Peyer's patch (tissue), 4 donors: ENCODE results near the gene PRPF6. TPM values are rescaled to one million over a fixed set of nuclear protein-coding genes. Genes with fewer than 3 reads are reported as not detected.

Experiments used
- DNase-seq, 3 donors: peaks; one replicate each; pipeline ENCODE4 v3.0.0-alpha.2; 2017 to 2019
- H3K27ac ChIP-seq, 4 donors: fragments of 200-600 bp; sonication (generic); one replicate each; pipeline ENCODE4 v1.5.1; 2016 to 2019
- H3K27me3 ChIP-seq, 2 donors: fragments of 200-600 bp; sonication (generic); one replicate each; pipeline ENCODE4 v1.5.1; 2019
- H3K36me3 ChIP-seq, 3 donors: fragments of 200-600 bp; sonication (generic); one replicate each; pipeline ENCODE4 v1.5.1; 2016 to 2019
- H3K4me1 ChIP-seq, 4 donors: fragments of 200-600 bp; sonication (generic); one replicate each; pipeline ENCODE4 v1.5.1; 2016 to 2019
- H3K4me3 ChIP-seq, 4 donors: fragments of 200-600 bp; sonication (generic); 1 replicate in 3 of 4; 2 replicates in 1 of 4; pipeline ENCODE4 v1.5.1; 2016 to 2019; ENCODE audit warnings: mild to moderate bottlenecking in 1 of 4
- H3K9me3 ChIP-seq, 4 donors: fragments of 200-600 bp; sonication (generic); one replicate each; pipeline ENCODE4 v1.5.1; 2016 to 2019; ENCODE audit warnings: mild to moderate bottlenecking in 1 of 4
- POLR2A ChIP-seq, 2 donors: fragments of 450-650 bp; IDR thresholded peaks; one replicate each; pipeline ENCODE4 v1.5.1; 2017; ENCODE audit warnings: antibody characterized with exemption in 2 of 2, mild to moderate bottlenecking in 2 of 2, moderate library complexity in 2 of 2
- total RNA-seq, 4 donors: library from RNA; depleted of rRNA; stranded (reverse); fragments of >200 nt; gene quantifications; one replicate each; pipeline ENCODE4 v1.1.0, GENCODE V29; 2016
- TF ChIP-seq, protein P1 (sequence below), 6 experiments: fragments of 450-650 bp in 4 of 6; fragments of 200-600 bp in 2 of 6; sonication (generic) in 1 of 6; IDR thresholded peaks; one replicate each; pipeline ENCODE4 v1.5.1; 2017 to 2019; ENCODE audit warnings: antibody characterized with exemption in 6 of 6, mild to moderate bottlenecking in 3 of 6, moderate library complexity in 1 of 6

The PRPF6 gene
- total RNA-seq, 4 donors from 2014 or later = 49.6 to 95.7 (median 64.2) TPM

DNA sequence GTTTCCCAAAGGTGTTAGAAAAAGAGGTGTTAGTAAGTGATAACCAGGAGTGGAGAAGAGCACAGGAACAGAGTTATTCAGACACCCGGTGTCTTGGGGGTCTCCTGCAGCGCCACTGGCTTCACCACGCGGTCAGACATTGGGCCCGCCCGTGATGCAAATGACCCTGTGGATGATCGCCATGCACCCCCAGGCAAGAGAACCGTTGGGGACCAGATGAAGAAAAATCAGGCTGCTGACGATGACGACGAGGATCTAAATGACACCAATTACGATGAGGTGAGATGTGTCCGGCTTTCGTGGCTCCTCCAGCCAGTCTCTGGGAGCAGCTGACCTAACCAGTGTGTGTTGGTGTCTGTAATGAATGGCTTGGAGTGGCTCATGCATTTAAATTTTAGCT, 2.0 kb downstream of the PRPF6 start:
- H3K27ac ChIP-seq = no peak overlapping the region
- DNase-seq = no peak
- peaks cover 2 to 44% (median 22%) of the 10 kb centered on the region in 4 donors for H3K4me1 ChIP-seq
- no peaks in the 10 kb centered on the region for H3K9me3 ChIP-seq
- H3K36me3 ChIP-seq = peaks cover 0 to 52% (median 0%) of the 10 kb centered on the region in 3 donors
- H3K27me3 ChIP-seq = no peaks in the 10 kb centered on the region
- no peak for TF ChIP-seq POLR2A (IDR thresholded peaks at IDR 0.05)
- TF ChIP-seq, protein P1, sequence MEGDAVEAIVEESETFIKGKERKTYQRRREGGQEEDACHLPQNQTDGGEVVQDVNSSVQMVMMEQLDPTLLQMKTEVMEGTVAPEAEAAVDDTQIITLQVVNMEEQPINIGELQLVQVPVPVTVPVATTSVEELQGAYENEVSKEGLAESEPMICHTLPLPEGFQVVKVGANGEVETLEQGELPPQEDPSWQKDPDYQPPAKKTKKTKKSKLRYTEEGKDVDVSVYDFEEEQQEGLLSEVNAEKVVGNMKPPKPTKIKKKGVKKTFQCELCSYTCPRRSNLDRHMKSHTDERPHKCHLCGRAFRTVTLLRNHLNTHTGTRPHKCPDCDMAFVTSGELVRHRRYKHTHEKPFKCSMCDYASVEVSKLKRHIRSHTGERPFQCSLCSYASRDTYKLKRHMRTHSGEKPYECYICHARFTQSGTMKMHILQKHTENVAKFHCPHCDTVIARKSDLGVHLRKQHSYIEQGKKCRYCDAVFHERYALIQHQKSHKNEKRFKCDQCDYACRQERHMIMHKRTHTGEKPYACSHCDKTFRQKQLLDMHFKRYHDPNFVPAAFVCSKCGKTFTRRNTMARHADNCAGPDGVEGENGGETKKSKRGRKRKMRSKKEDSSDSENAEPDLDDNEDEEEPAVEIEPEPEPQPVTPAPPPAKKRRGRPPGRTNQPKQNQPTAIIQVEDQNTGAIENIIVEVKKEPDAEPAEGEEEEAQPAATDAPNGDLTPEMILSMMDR (IDR thresholded peaks at IDR 0.05) = no peak
- H3K4me3 ChIP-seq = no peak overlapping the region

DNA sequence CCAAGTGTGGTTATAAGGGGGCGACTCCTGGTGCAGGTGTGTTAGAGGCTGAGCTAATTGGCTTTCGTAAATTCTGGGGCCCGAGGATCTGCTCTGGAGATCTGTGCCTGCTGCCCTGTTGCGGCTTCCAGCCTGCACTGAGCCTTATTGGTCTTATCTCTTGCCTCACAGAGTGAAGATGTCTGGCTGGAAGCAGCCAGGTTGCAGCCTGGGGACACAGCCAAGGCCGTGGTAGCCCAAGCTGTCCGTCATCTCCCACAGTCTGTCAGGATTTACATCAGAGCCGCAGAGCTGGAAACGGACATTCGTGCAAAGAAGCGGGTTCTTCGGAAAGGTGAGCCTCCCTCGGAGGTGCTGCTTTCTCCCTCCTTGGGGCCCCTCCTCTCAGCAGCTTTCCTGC, 20.0 kb downstream of the PRPF6 start:
- Histone ChIP-seq H3K36me3 (peaks cover 0 to 97% (median 0%) of the 10 kb centered on the region in 3 donors), H3K4me1 (no peaks in the 10 kb centered on the region), H3K9me3 (no peaks in the 10 kb centered on the region), H3K27ac (no peak overlapping the region), H3K4me3 (no peak overlapping the region), H3K27me3 (no peaks in the 10 kb centered on the region)
- no peak for DNase-seq
- TF ChIP-seq, protein P1 (IDR thresholded peaks at IDR 0.05) = no peak
- TF ChIP-seq POLR2A (IDR thresholded peaks at IDR 0.05) = no peak

DNA sequence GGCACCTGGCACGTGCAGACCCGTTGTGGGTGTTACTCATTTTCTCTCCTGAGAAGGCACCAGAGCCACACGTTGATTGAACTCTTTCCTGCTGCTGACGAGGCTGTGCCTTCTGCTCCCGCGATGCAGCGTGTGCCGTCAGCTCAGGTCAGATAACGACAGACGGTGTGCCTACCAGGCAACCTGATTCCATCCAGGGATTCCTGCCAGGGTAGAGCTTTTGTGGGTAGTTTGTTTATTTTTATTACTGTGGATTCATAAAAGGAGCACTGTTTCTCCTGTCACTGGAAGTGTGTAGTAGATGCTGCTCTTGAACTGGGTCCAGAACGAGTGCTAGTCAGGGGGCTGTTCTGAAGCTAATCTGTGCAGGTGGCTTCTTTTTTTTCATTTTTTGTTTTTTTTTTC, 20.7 kb downstream of the PRPF6 start:
- TF ChIP-seq POLR2A (IDR thresholded peaks at IDR 0.05) = no peak
- TF ChIP-seq, protein P1 (IDR thresholded peaks at IDR 0.05) = no peak
- Histone ChIP-seq H3K4me3 (no peak overlapping the region), H3K9me3 (no peaks in the 10 kb centered on the region), H3K4me1 (no peaks in the 10 kb centered on the region), H3K27me3 (no peaks in the 10 kb centered on the region), H3K27ac (no peak overlapping the region), H3K36me3 (peaks cover 0 to 95% (median 0%) of the 10 kb centered on the region in 3 donors)
- no peak for DNase-seq

DNA sequence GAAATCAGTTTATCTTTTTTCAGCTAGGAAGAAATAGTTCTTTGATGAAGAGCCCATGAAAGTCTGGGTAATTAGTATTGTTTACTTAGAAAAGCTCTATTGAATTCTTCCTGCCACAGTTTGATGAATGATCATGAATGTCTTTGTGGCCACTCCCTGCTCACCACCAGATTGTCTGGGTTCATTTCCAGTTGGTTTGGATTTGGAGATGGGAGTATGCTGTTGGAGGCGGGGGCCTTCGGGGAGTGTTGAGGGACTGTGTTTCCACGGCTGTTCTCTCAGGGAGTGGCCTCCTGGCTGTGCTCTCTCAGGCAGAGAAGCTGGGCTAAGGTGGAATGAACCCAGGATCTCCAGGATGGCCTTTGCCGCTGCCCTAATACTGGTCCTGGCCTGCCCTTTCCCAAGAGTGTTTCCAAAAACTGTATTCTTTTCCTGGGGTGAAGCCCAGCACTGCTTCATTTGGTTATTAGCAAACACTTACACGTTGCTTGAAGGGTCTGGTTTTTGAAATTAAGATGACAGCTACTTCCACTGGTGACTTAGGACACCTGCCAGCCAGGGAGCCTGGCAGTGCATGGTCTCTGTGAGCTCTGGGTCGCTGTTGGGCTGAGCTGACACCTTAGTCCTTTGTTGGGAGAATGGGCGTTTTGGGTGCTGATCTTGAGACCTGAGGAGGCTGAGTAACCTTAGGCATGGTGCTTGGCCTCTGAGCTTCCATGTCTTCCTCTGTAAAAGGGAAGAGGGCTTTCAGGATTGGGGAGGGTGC, 23.2 kb downstream of the PRPF6 start:
- peaks cover 0 to 4% (median 0%) of the 10 kb centered on the region in 4 donors for H3K9me3 ChIP-seq
- no peak for DNase-seq
- H3K4me1 ChIP-seq = no peaks in the 10 kb centered on the region
- H3K27ac ChIP-seq = no peak overlapping the region
- no peak overlapping the region for H3K4me3 ChIP-seq
- no peak for TF ChIP-seq POLR2A (IDR thresholded peaks at IDR 0.05)
- TF ChIP-seq, protein P1 (IDR thresholded peaks at IDR 0.05) = no peak
- H3K27me3 ChIP-seq = no peaks in the 10 kb centered on the region
- peaks cover 0 to 92% (median 0%) of the 10 kb centered on the region in 3 donors for H3K36me3 ChIP-seq

DNA sequence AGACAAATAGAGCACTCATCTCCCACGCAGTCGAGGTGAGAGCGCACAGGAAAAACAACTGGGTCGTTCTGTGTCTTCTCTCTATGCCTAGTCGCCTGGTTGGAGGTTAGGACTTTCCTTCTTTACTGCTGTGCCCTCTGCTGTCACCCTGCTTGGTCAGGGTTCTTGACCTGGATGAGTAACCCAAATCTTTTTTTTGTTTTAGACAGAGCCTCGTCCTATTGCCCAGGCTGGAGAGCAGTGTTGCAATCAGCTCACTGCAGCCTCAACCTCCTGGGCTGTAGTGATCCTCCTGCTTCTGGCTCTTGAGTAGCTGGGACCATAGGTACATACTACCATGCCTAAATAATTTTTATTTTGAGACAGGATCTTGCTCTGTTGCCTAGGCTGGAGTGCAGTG, 24.5 kb downstream of the PRPF6 start:
- no peak overlapping the region for H3K4me3 ChIP-seq
- H3K27ac ChIP-seq = no peak overlapping the region
- H3K9me3 ChIP-seq = peaks cover 0 to 4% (median 0%) of the 10 kb centered on the region in 4 donors
- H3K27me3 ChIP-seq = no peaks in the 10 kb centered on the region
- DNase-seq = no peak
- H3K4me1 ChIP-seq = no peaks in the 10 kb centered on the region
- TF ChIP-seq POLR2A (IDR thresholded peaks at IDR 0.05) = no peak
- TF ChIP-seq, protein P1 (IDR thresholded peaks at IDR 0.05) = no peak
- peaks cover 0 to 92% (median 3%) of the 10 kb centered on the region in 3 donors for H3K36me3 ChIP-seq
